ENCODE data around the gene AHDC1.

GRCh38 chr1:27600498-27601175 lies 3.3 kb downstream of the AHDC1 start:
- TF ChIP-seq EP300 (conservative IDR thresholded peaks at IDR 0.05; ENCODE audit: poor library complexity, severe bottlenecking) = no peak
- TF ChIP-seq, protein P1, sequence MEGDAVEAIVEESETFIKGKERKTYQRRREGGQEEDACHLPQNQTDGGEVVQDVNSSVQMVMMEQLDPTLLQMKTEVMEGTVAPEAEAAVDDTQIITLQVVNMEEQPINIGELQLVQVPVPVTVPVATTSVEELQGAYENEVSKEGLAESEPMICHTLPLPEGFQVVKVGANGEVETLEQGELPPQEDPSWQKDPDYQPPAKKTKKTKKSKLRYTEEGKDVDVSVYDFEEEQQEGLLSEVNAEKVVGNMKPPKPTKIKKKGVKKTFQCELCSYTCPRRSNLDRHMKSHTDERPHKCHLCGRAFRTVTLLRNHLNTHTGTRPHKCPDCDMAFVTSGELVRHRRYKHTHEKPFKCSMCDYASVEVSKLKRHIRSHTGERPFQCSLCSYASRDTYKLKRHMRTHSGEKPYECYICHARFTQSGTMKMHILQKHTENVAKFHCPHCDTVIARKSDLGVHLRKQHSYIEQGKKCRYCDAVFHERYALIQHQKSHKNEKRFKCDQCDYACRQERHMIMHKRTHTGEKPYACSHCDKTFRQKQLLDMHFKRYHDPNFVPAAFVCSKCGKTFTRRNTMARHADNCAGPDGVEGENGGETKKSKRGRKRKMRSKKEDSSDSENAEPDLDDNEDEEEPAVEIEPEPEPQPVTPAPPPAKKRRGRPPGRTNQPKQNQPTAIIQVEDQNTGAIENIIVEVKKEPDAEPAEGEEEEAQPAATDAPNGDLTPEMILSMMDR (IDR thresholded peaks at IDR 0.05; ENCODE audit: poor library complexity, severe bottlenecking) = no peak
- TF ChIP-seq TAF1 (IDR thresholded peaks at IDR 0.05; ENCODE audit: low read depth) = no peak
- no peak for TF ChIP-seq POLR2AphosphoS5 (IDR thresholded peaks at IDR 0.05)

Data from neural cell (in vitro differentiated cells).